ENCODE measurements around the gene CD27.

- TF ChIP-seq CTCF (IDR thresholded peaks at IDR 0.05; ENCODE audit: insufficient read depth, low read length, poor library complexity, severe bottlenecking) (no peak), EZH2phosphoT487 (conservative IDR thresholded peaks at IDR 0.05; ENCODE audit: low read length) (no peak)
Observed at GRCh38 chr12:6450869-6451347, 6.2 kb downstream of the CD27 start.

All from SU-DHL-6 (cell line).